H1 (cell line): ENCODE results near the gene CUEDC1. TPM values are rescaled to one million over a fixed set of nuclear protein-coding genes. Genes with fewer than 3 reads are reported as not detected.

Experiments used
- BCL11A ChIP-seq, 2 experiments: IDR thresholded peaks; one replicate each; pipeline ENCODE4 v1.6.1; 2011; ENCODE audit warnings: low read depth in 2 of 2, low read length in 2 of 2, mild to moderate bottlenecking in 2 of 2
- GTF2F1 ChIP-seq: IDR thresholded peaks from 2 replicates; pipeline ENCODE4 v1.6.1; 2012; ENCODE audit warnings: low read depth, low read length, improper control_type of control experiment, borderline replicate concordance
- MAFK ChIP-seq: IDR thresholded peaks from 2 replicates; pipeline ENCODE4 v1.6.1; 2012; ENCODE audit warnings: low read depth, mild to moderate bottlenecking, improper control_type of control experiment, low read length
- NANOG ChIP-seq: IDR thresholded peaks from 2 replicates; pipeline ENCODE4 v1.6.1; 2011; ENCODE audit warnings: low read length, low read depth, mild to moderate bottlenecking, inconsistent platforms; ENCODE audit not compliant: insufficient read depth, poor library complexity, severe bottlenecking
- RNF2 ChIP-seq: fragments of 200-900, 300-1000 bp; sonication (generic); IDR thresholded peaks from 2 replicates; pipeline ENCODE4 v1.7.1; 2016; ENCODE audit warnings: borderline replicate concordance, low read depth, mild to moderate bottlenecking, antibody characterized with exemption, low read length; ENCODE audit not compliant: poor library complexity, severe bottlenecking; ENCODE audit errors: missing control alignments
- polyA plus RNA-seq, 7 experiments: library from polyadenylated mRNA; depleted of rRNA in 3 of 7; stranded (reverse) in 5 of 7; unstranded in 2 of 7; fragments of >200 nt in 5 of 7; fragments of 200-250 nt in 2 of 7; gene quantifications; 1 replicate in 5 of 7; 2 replicates in 1 of 7; 4 replicates in 1 of 7; pipeline versions ENCODE4 v1.2.1 to v1.2.3, GENCODE V29; 2011 to 2013; ENCODE audit warnings: missing spikeins in 2 of 7, mixed read lengths in 2 of 7
- total RNA-seq: library from RNA; stranded (reverse); fragmentation: NEBNext Ultra II Directional; extraction: Animal tissue kit (Norgen Biotek cat#: 25700); gene quantifications from 2 replicates; pipeline ENCODE4 v1.2.1, GENCODE V29; 2021

The CUEDC1 gene
- total and polyA plus RNA-seq, 2 of the 8 experiments (the other 6 are each of a cell fraction or from before 2014, with no cell fraction given) = 4.0 to 10.7 TPM

DNA sequence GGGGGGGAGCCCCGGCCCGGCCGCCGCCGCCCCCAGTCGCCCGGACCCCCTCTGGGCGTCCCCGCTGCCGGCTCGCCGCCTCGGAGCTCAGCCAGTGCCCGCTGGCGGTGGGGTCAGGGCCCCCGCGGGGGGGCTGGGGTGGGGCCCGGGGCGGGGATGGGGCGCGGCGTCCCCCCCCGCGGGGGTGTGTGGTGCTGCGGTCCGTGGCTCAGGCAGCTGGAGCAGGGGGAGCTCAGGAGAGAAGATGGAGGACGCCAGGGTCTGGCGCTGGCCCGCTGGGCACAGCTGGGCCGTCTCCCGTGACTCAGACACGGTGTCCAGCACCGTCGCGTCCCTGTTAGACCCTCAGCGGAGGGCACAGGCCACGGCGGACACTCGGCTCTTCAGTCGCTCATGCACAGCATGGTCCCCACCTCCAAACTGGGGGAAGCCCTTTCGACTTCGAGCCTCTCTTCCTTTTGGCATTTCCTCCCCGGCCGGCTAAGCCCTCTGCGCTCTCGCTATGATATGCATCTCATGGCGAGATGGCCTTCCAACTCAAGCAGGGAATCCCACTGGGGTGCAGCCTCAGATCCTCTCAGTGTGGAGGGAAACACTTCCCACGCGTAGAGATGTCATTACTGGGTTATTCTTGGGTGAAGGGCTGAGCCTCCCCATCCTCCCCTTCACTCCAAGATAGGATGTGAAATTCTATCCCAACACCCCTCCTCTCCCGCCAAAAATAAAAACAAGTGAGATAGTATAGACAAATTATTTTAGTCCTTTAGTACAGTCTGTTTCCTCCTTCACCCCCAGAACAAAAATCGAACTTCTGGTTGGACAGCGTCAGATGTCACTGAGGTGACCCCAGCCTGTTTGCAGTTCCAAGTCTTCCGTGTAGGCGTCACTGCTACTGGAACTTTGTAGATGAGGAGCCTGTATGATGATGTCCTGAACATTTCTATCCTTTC lies 33.4 kb upstream of the CUEDC1 start (continued):
- TF ChIP-seq NANOG (no peak), RNF2 (no peak), GTF2F1 (no peak), MAFK (no peak), BCL11A (IDR thresholded peaks at IDR 0.05; ENCODE audit: low read depth in 2 of 2, low read length in 2 of 2) (no peak)
